HepG2 (cell line): ENCODE measurements around the gene CPEB2. TPM values are rescaled to one million over a fixed set of nuclear protein-coding genes. Genes with fewer than 3 reads are reported as not detected.

ENCODE experiments used
- ATAC-seq: fragments of 200-7000 bp; cut with Tn5 transposase; 3 replicates; pipeline ENCODE4 v1.9.1; 2020; ENCODE audit warnings: mild to moderate bottlenecking, moderate library complexity
- BruUV-seq: library from RNA; stranded (reverse); fragments of 400-500 nt; replicated peaks from 2 replicates; lab custom pipeline; 2021; lab: Mats Ljungman, UMichigan
- CTCF ChIA-PET: fragments of 300-600 bp; formaldehyde crosslinking; extraction: SDS; loops from one replicate; lab custom pipeline; 2021; ENCODE audit warnings: low total read pairs, inconsistent platforms, low intra/inter-chr PET ratio; lab: Yijun Ruan, JAX
- POLR2A ChIA-PET: fragments of 350-600 bp; sonication (Branson Sonifier 250); formaldehyde crosslinking; loops from one replicate; lab custom pipeline; 2020; ENCODE audit warnings: antibody characterized with exemption, inconsistent platforms; lab: Yijun Ruan, JAX
- DNase-seq: peaks from one replicate; pipeline ENCODE4 v3.0.0-alpha.2; 2015; ENCODE audit warnings: low spot score
- FAIRE-seq: peaks from 3 replicates; lab custom pipeline; 2011; peaks lifted over from hg19 to GRCh38; lab: Jason Lieb, UNC
- H2AFZ ChIP-seq: one replicate; pipeline ENCODE4 v1.6.1; 2011; ENCODE audit warnings: low read length, inconsistent platforms
- H3K27ac ChIP-seq: fragments of 300-600 bp; 3 replicates; pipeline ENCODE4 v1.8.0; 2011; ENCODE audit warnings: mixed run types, mild to moderate bottlenecking, mixed read lengths, low read length, inconsistent platforms; ENCODE audit not compliant: insufficient read depth; ENCODE audit errors: extremely low read length
- H3K27me3 ChIP-seq, 2 experiments: fragments of 200-600 bp in 1 of 2; 2 replicates in 1 of 2; 3 replicates in 1 of 2; pipeline versions ENCODE4 v1.6.0 to v1.8.0; 2011; ENCODE audit warnings: low read length in 2 of 2, mild to moderate bottlenecking in 2 of 2, moderate library complexity in 2 of 2, inconsistent platforms in 1 of 2; ENCODE audit not compliant: insufficient read depth in 2 of 2, control insufficient read depth in 1 of 2
- H3K36me3 ChIP-seq, 2 experiments: fragments of 200-600 bp in 1 of 2; replicated peaks in 1 of 2; 2 replicates in 1 of 2; 3 replicates in 1 of 2; pipeline versions ENCODE4 v1.5.1 to v1.8.0; 2011; ENCODE audit warnings: low read length in 2 of 2, inconsistent platforms in 1 of 2; ENCODE audit not compliant: insufficient read depth in 2 of 2, control insufficient read depth in 1 of 2
- H3K4me1 ChIP-seq: 2 replicates; pipeline ENCODE4 v1.5.1; 2012; ENCODE audit warnings: low read length, inconsistent platforms; ENCODE audit not compliant: insufficient read depth
- H3K4me2 ChIP-seq: 2 replicates; pipeline ENCODE4 v1.6.0; 2011; ENCODE audit warnings: low read depth, low read length, inconsistent platforms
- H3K4me3 ChIP-seq, 3 experiments: fragments of 200-600 bp in 1 of 3; sonication (generic), shearing (Covaris generic) in 1 of 3; replicated peaks in 1 of 3; 2 replicates each; pipeline ENCODE4 v1.5.1; 2011 to 2016; ENCODE audit warnings: low read length in 3 of 3, inconsistent platforms in 2 of 3, low read depth in 2 of 3, mild to moderate bottlenecking in 2 of 3, control low read depth in 1 of 3, mixed read lengths in 1 of 3; ENCODE audit not compliant: insufficient read depth in 1 of 3
- H3K79me2 ChIP-seq: one replicate; pipeline ENCODE4 v1.6.1; 2011; ENCODE audit warnings: low read length, inconsistent platforms; ENCODE audit not compliant: insufficient read depth
- H3K9ac ChIP-seq: 2 replicates; pipeline ENCODE4 v1.6.0; 2011; ENCODE audit warnings: mild to moderate bottlenecking, low read depth, low read length, inconsistent platforms; ENCODE audit not compliant: insufficient read depth
- H3K9me3 ChIP-seq: 2 replicates; pipeline ENCODE4 v1.5.1; 2012; ENCODE audit warnings: mild to moderate bottlenecking, low read length
- H4K20me1 ChIP-seq: 2 replicates; pipeline ENCODE4 v1.6.0; 2011; ENCODE audit warnings: inconsistent platforms, mild to moderate bottlenecking, low read length, moderate library complexity; ENCODE audit not compliant: insufficient read depth
- DNMT1 ChIP-seq: sonication (generic); formaldehyde crosslinking; IDR thresholded peaks from 2 replicates; pipeline ENCODE4 v1.5.1; 2020; ENCODE audit warnings: mild to moderate bottlenecking, missing genetic modification reagents
- FOXK1 ChIP-seq: sonication (generic); formaldehyde crosslinking; IDR thresholded peaks from 2 replicates; pipeline ENCODE4 v1.4.0; 2020; ENCODE audit warnings: low read depth, missing genetic modification reagents, borderline replicate concordance
- HOXD1 ChIP-seq: sonication (generic); formaldehyde crosslinking; IDR thresholded peaks from 2 replicates; pipeline ENCODE4 v1.5.0; 2020; ENCODE audit warnings: missing genetic modification reagents
- MTA1 ChIP-seq: sonication (generic); formaldehyde crosslinking; IDR thresholded peaks from 2 replicates; pipeline ENCODE4 v1.4.0; 2020; ENCODE audit warnings: missing genetic modification reagents, mild to moderate bottlenecking, borderline replicate concordance
- PITX1 ChIP-seq: sonication (generic); formaldehyde crosslinking; IDR thresholded peaks from 2 replicates; pipeline ENCODE4 v1.5.1; 2020; ENCODE audit warnings: mild to moderate bottlenecking, missing genetic modification reagents
- POLR2A ChIP-seq, 2 experiments: IDR thresholded peaks; 2 replicates each; pipeline ENCODE4 v1.6.1; 2011; ENCODE audit warnings: low read depth in 2 of 2, low read length in 2 of 2, mild to moderate bottlenecking in 1 of 2, moderate library complexity in 1 of 2; ENCODE audit not compliant: insufficient read depth in 1 of 2
- ZNF883 ChIP-seq: sonication (generic); formaldehyde crosslinking; IDR thresholded peaks from 2 replicates; pipeline ENCODE4 v1.5.1; 2020; ENCODE audit warnings: mild to moderate bottlenecking, missing genetic modification reagents; ENCODE audit errors: not compliant biosample characterization
- WGBS: methylation state at CpG from one replicate; pipeline ENCODE4 v1.1.6; 2017; ENCODE audit warnings: low lambda C conversion rate; 5-methylcytosine and 5-hydroxymethylcytosine counted together
- in situ Hi-C: cut with HindIII; loops from 2 replicates; pipeline ENCODE4 v1.10.0; 2017; ENCODE audit warnings: low pct_unique_long_range_greater_than_20kb; ENCODE audit not compliant: extremely low pct_ligation_motif_present
- intact Hi-C: fragments of 100-400 bp; cut with micrococcal nuclease; formaldehyde crosslinking; loops from one replicate; pipeline ENCODE4 v1.10.0; 2022; ENCODE audit not compliant: unreplicated experiment
- polyA plus RNA-seq, 8 experiments: library from polyadenylated mRNA; depleted of rRNA in 3 of 8; stranded (reverse) in 7 of 8; unstranded in 1 of 8; fragments of >200 nt; fragmentation: Illumina TruSeq in 4 of 8; extraction: Trizol in 4 of 8; gene quantifications; 2 replicates each; pipeline versions ENCODE4 v1.2.1 to v1.2.3, GENCODE V29; 2011 to 2016; ENCODE audit warnings: low read depth in 4 of 8, missing spikeins in 1 of 8, mixed read lengths in 1 of 8; ENCODE audit not compliant: insufficient read depth in 1 of 8
- total RNA-seq, 5 experiments: library from RNA; depleted of rRNA; stranded (reverse); fragments of >200 nt; fragmentation: Illumina TruSeq; extraction: Trizol; gene quantifications; 2 replicates each; pipeline ENCODE4 v1.2.3, GENCODE V29; 2016; ENCODE audit warnings: low read depth in 1 of 5
- TF ChIP-seq, protein P1 (sequence below): sonication (generic); formaldehyde crosslinking; IDR thresholded peaks from 2 replicates; pipeline ENCODE4 v1.5.1; 2020; ENCODE audit warnings: missing genetic modification reagents, mild to moderate bottlenecking, borderline replicate concordance
- TF ChIP-seq, protein P2 (sequence below): sonication (generic); formaldehyde crosslinking; IDR thresholded peaks from 2 replicates; pipeline ENCODE4 v1.8.0; 2023; ENCODE audit warnings: mild to moderate bottlenecking, missing genetic modification reagents

Gene CPEB2
- total and polyA plus RNA-seq, 2 of the 13 experiments (the other 11 are each of a cell fraction or from before 2014, with no cell fraction given), result 2.0 to 2.5 TPM

DNA sequence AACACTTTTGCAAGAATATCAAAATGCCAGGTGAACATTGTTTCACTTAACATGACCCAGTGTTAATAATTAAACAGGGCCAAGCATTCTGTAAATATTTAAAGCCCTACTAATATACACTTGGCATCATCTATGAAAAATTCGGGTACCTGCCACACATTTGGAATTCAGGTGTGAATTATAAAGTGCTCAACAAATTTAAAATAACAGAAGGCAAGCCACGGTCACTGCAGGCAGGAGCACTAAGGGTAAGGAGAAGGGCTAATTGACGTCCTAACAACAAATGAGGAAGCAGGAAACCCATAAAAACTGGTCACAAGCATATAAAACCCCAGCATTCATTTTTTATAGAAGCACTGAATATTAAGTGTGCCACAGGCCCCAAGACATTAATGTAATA lies 43.8 kb upstream of the CPEB2 start:
- no peaks in the 10 kb centered on the region for H4K20me1 ChIP-seq
- no peak overlapping the region for H3K27ac ChIP-seq
- BruUV-seq, result no TSS peak
- no peak for FAIRE-seq
- no peak overlapping the region for H3K4me3 ChIP-seq
- DNase-seq, result no peak
- no peak overlapping the region for H3K4me2 ChIP-seq
- no peaks in the 10 kb centered on the region for H3K27me3 ChIP-seq
- ChIA-PET CTCF (no interaction called here), POLR2A (no interaction called here)
- H2AFZ ChIP-seq, result no peak overlapping the region
- no peaks in the 10 kb centered on the region for H3K79me2 ChIP-seq
- H3K4me1 ChIP-seq, result no peaks in the 10 kb centered on the region
- no peak overlapping the region for H3K9ac ChIP-seq
- H3K36me3 ChIP-seq, result no peaks in the 10 kb centered on the region
- intact Hi-C loops (no loop called here), in situ Hi-C loops (no loop called here)
- TF ChIP-seq MTA1 (CRISPR knock-in tag) (no peak), PITX1 (CRISPR knock-in tag) (no peak), HOXD1 (CRISPR knock-in tag) (no peak), FOXK1 (no peak), POLR2A (IDR thresholded peaks at IDR 0.05; ENCODE audit: insufficient read depth in 1 of 2, low read depth in 2 of 2, low read length in 2 of 2) (no peak), DNMT1 (CRISPR knock-in tag) (no peak), ZNF883 (CRISPR knock-in tag) (no peak)
- TF ChIP-seq, protein P1, sequence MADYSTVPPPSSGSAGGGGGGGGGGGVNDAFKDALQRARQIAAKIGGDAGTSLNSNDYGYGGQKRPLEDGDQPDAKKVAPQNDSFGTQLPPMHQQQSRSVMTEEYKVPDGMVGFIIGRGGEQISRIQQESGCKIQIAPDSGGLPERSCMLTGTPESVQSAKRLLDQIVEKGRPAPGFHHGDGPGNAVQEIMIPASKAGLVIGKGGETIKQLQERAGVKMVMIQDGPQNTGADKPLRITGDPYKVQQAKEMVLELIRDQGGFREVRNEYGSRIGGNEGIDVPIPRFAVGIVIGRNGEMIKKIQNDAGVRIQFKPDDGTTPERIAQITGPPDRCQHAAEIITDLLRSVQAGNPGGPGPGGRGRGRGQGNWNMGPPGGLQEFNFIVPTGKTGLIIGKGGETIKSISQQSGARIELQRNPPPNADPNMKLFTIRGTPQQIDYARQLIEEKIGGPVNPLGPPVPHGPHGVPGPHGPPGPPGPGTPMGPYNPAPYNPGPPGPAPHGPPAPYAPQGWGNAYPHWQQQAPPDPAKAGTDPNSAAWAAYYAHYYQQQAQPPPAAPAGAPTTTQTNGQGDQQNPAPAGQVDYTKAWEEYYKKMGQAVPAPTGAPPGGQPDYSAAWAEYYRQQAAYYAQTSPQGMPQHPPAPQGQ, result no peak
- TF ChIP-seq, protein P2, sequence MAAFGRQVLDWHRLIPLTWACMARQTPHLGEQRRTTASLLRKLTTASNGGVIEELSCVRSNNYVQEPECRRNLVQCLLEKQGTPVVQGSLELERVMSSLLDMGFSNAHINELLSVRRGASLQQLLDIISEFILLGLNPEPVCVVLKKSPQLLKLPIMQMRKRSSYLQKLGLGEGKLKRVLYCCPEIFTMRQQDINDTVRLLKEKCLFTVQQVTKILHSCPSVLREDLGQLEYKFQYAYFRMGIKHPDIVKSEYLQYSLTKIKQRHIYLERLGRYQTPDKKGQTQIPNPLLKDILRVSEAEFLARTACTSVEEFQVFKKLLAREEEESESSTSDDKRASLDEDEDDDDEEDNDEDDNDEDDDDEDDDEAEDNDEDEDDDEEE (CRISPR knock-in tag), result no peak
- H3K9me3 ChIP-seq, result no peaks in the 10 kb centered on the region
- 12% methylated on average over 3 of the region's 3 CpGs for WGBS
- no peak for ATAC-seq
